ENCODE results near the gene DCUN1D2.

Gene DCUN1D2

GRCh38 chr13:113430378-113431110, 60.0 kb downstream of the DCUN1D2 start:
- no peak overlapping the region for H3K9ac ChIP-seq
- no peak overlapping the region for H3K4me3 ChIP-seq
- peak overlapping the region in 8 of 11 experiments; percentile 80 to 98 (median 92); a peak in 15 of 22 replicates for H3K4me2 ChIP-seq
- H3K27me3 ChIP-seq, result peaks cover 0 to 59% (median 0%) of the 10 kb centered on the region in 11 experiments; a peak in 7 of 22 replicates
- H3K27ac ChIP-seq, result 0 out of 22 replicates have a peak overlapping the region, but pooled peaks of 1 of the 11 experiments have one; percentile 19
- H3K36me3 ChIP-seq, result no peaks in the 10 kb centered on the region
- H3K4me1 ChIP-seq, result peaks cover 28 to 88% (median 81%) of the 10 kb centered on the region in 10 experiments
- no peaks in the 10 kb centered on the region; a peak in 1 of 22 replicates for H4K20me1 ChIP-seq
- no peak for TF ChIP-seq Cebpa-rat (IDR thresholded peaks at IDR 0.05)
- no peaks in the 10 kb centered on the region for H3K9me3 ChIP-seq (replicated peaks in 1 of 11)

GRCh38 chr13:113429608-113429985, 60.9 kb downstream of the DCUN1D2 start:
- peaks cover 0 to 61% (median 0%) of the 10 kb centered on the region in 11 experiments; a peak in 7 of 22 replicates for H3K27me3 ChIP-seq
- no peaks in the 10 kb centered on the region for H3K36me3 ChIP-seq
- peak overlapping the region in 9 of 11 experiments; percentile 24 to 98 (median 92); a peak in 18 of 22 replicates for H3K4me2 ChIP-seq
- H4K20me1 ChIP-seq, result no peaks in the 10 kb centered on the region; a peak in 1 of 22 replicates
- peaks cover 28 to 95% (median 85%) of the 10 kb centered on the region in 10 experiments for H3K4me1 ChIP-seq
- H3K9me3 ChIP-seq (replicated peaks in 1 of 11), result no peaks in the 10 kb centered on the region
- TF ChIP-seq Cebpa-rat (IDR thresholded peaks at IDR 0.05), result no peak
- peak overlapping the region in 2 of 11 experiments; percentile 79; a peak in 2 of 22 replicates for H3K27ac ChIP-seq
- peak overlapping the region in 1 of 11 experiments; percentile 73; a peak in 2 of 22 replicates for H3K9ac ChIP-seq
- no peak overlapping the region for H3K4me3 ChIP-seq

- no peaks in the 10 kb centered on the region for H3K9me3 ChIP-seq (replicated peaks in 1 of 11)
- H3K36me3 ChIP-seq, result no peaks in the 10 kb centered on the region
- H3K4me1 ChIP-seq, result peaks cover 28 to 96% (median 87%) of the 10 kb centered on the region in 10 experiments
- H3K4me3 ChIP-seq, result no peak overlapping the region
- peak overlapping the region in 3 of 11 experiments; percentile 38 to 76 (median 73); a peak in 3 of 22 replicates for H3K9ac ChIP-seq
- peak overlapping the region in 9 of 11 experiments; percentile 75 to 98 (median 92); a peak in 18 of 22 replicates for H3K4me2 ChIP-seq
- no peaks in the 10 kb centered on the region; a peak in 1 of 22 replicates for H4K20me1 ChIP-seq
- peak overlapping the region in 3 of 11 experiments; percentile 52 to 79 (median 79); a peak in 5 of 22 replicates for H3K27ac ChIP-seq
- TF ChIP-seq Cebpa-rat (IDR thresholded peaks at IDR 0.05), result no peak
- H3K27me3 ChIP-seq, result peaks cover 0 to 64% (median 0%) of the 10 kb centered on the region in 11 experiments; a peak in 8 of 22 replicates
These were observed 61.5 kb downstream of the DCUN1D2 start for GRCh38 chr13:113428871-113429607.

GRCh38 chr13:113428469-113428865, 62.0 kb downstream of the DCUN1D2 start:
- Histone ChIP-seq H4K20me1 (0 out of 22 replicates have a peak, but pooled peaks cover 0 to 2% (median 0%) of the 10 kb centered on the region in 11 experiments), H3K4me2 (peak overlapping the region in 10 of 11 experiments; percentile 6 to 98 (median 91); a peak in 18 of 22 replicates)

GRCh38 chr13:113427562-113428468, 62.7 kb downstream of the DCUN1D2 start:
- peak overlapping the region in 4 of 11 experiments; percentile 72 to 79 (median 76); a peak in 6 of 22 replicates for H3K27ac ChIP-seq
- peaks cover 0 to 8% (median 0%) of the 10 kb centered on the region in 11 experiments; a peak in 3 of 22 replicates for H4K20me1 ChIP-seq
- H3K4me3 ChIP-seq, result no peak overlapping the region; a peak in 2 of 20 replicates
- H3K9ac ChIP-seq, result peak overlapping the region in 4 of 11 experiments; percentile 11 to 76 (median 56); a peak in 7 of 22 replicates
- H3K4me1 ChIP-seq, result peaks cover 28 to 96% (median 88%) of the 10 kb centered on the region in 10 experiments
- H3K4me2 ChIP-seq, result peak overlapping the region in 10 of 11 experiments; percentile 6 to 98 (median 91); a peak in 18 of 22 replicates
- no peaks in the 10 kb centered on the region for H3K9me3 ChIP-seq (replicated peaks in 1 of 11)
- no peaks in the 10 kb centered on the region for H3K36me3 ChIP-seq
- H3K27me3 ChIP-seq, result peaks cover 0 to 65% (median 5%) of the 10 kb centered on the region in 11 experiments; a peak in 12 of 22 replicates
- TF ChIP-seq Cebpa-rat (IDR thresholded peaks at IDR 0.05), result peak in 7 of 11 experiments; percentile 14 to 84 (median 42); a peak in 7 of 22 replicates

More at GRCh38 chr13:113428469-113428865, 62.0 kb downstream of the DCUN1D2 start:
- H3K36me3 ChIP-seq, result no peaks in the 10 kb centered on the region
- peak overlapping the region in 3 of 11 experiments; percentile 52 to 79 (median 79); a peak in 5 of 22 replicates for H3K27ac ChIP-seq
- peaks cover 28 to 96% (median 88%) of the 10 kb centered on the region in 10 experiments for H3K4me1 ChIP-seq
- H3K9ac ChIP-seq, result peak overlapping the region in 4 of 11 experiments; percentile 11 to 76 (median 56); a peak in 7 of 22 replicates
- no peak for TF ChIP-seq Cebpa-rat (IDR thresholded peaks at IDR 0.05)
- peaks cover 0 to 65% (median 0%) of the 10 kb centered on the region in 11 experiments; a peak in 8 of 22 replicates for H3K27me3 ChIP-seq
- no peak overlapping the region for H3K4me3 ChIP-seq
- no peaks in the 10 kb centered on the region for H3K9me3 ChIP-seq (replicated peaks in 1 of 11)

- Histone ChIP-seq H3K4me3 (peak overlapping the region in 5 of 10 experiments; percentile 3 to 47 (median 28); a peak in 6 of 20 replicates), H3K9me3 (replicated peaks in 1 of 11) (no peaks in the 10 kb centered on the region), H3K36me3 (no peaks in the 10 kb centered on the region), H3K4me2 (peak overlapping the region; percentile 58 to 98 (median 90)), H3K9ac (peak overlapping the region in 8 of 11 experiments; percentile 39 to 76 (median 56); a peak in 16 of 22 replicates), H4K20me1 (peaks cover 0 to 11% (median 0%) of the 10 kb centered on the region in 11 experiments; a peak in 3 of 22 replicates), H3K27me3 (peaks cover 0 to 74% (median 7%) of the 10 kb centered on the region in 11 experiments; a peak in 12 of 22 replicates), H3K4me1 (peaks cover 32 to 96% (median 88%) of the 10 kb centered on the region in 10 experiments), H3K27ac (peak overlapping the region in 7 of 11 experiments; percentile 32 to 79 (median 72); a peak in 13 of 22 replicates)
- TF ChIP-seq Cebpa-rat (IDR thresholded peaks at IDR 0.05), result no peak
These were observed 63.9 kb downstream of the DCUN1D2 start for GRCh38 chr13:113426591-113426986.

GRCh38 chr13:113425941-113426590, 64.4 kb downstream of the DCUN1D2 start:
- Histone ChIP-seq H3K9ac (peak overlapping the region in 8 of 11 experiments; percentile 39 to 76 (median 56); a peak in 16 of 22 replicates), H4K20me1 (peaks cover 0 to 11% (median 0%) of the 10 kb centered on the region in 11 experiments; a peak in 3 of 22 replicates), H3K36me3 (no peaks in the 10 kb centered on the region), H3K4me2 (peak overlapping the region; percentile 58 to 98 (median 90)), H3K4me1 (peaks cover 36 to 95% (median 88%) of the 10 kb centered on the region in 10 experiments), H3K27ac (peak overlapping the region in 7 of 11 experiments; percentile 32 to 79 (median 72); a peak in 13 of 22 replicates), H3K4me3 (peak overlapping the region in 5 of 10 experiments; percentile 3 to 47 (median 28); a peak in 6 of 20 replicates), H3K9me3 (replicated peaks in 1 of 11) (no peaks in the 10 kb centered on the region), H3K27me3 (peaks cover 0 to 77% (median 7%) of the 10 kb centered on the region in 11 experiments; a peak in 12 of 22 replicates)
- no peak for TF ChIP-seq Cebpa-rat (IDR thresholded peaks at IDR 0.05)
